ENCODE results near the gene TGM2. TPM values are rescaled to one million over a fixed set of nuclear protein-coding genes. Genes with fewer than 3 reads are reported as not detected.
A peak's percentile ranks its signal among the peaks of the same experiment; 100 is the strongest.
"Not testable (repeated sequence)": the region's sequence is repeated elsewhere in the genome, so short reads cannot be mapped to it uniquely, and the experiment has no call there.

The TGM2 gene
- total RNA-seq, 1 donor from 2014 or later = 243 TPM

DNA sequence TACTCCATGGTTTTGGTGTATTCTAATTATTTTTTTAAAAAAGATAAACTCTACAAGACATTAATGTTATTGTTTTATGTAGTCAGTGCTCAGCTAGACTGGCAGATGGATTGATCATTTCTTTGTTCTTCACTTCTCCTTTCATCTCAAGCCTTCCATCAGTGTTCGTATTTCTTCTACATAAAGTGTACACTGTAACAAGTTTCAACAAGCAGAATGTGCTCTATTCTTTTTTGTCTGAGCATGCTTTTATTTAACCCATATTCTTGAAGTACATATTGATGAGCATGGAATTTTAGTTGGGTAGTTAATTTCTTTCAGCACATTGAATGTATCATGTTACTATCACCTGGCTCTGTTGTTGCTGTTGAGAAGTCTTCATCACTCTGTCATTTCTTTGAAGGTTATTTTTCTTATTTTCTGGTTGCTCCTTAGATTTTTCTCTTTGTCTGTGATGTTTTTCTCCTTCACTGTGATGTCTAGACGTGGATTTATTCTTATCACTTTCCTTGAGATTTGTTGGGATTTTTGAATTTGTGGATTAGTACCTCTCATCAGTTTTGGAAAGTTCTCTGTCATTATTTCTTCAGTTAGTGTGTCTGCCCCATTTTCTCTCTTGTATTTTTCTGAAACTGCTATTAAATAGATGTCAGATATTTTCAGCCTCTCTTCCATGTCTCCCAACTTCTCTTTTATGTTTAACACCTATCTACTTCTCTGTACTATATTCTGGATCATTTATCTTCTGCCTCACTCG is 48.5 kb downstream of the TGM2 start:
- no peak for DNase-seq (ENCODE audit: low spot score)

DNA sequence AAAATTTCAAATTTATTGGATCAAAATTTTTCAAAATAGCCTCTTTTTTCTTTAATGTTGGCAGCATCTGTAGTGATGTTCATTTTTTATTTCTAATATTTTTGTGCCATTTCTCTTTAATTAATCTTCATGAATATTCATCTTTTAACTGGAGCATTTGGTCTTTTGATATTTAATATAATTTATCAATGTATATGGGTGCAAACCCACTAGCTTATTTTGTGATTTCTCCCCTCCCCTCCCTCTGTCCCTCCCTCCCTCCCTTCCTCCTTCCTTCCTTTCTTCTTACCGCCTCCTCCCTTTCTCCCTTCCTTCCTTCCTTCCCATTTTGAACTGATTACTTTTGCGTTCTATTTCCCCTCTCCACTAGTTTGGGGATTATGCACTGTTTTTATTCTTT is 49.2 kb downstream of the TGM2 start:
- no peak for DNase-seq (ENCODE audit: low spot score)

DNA sequence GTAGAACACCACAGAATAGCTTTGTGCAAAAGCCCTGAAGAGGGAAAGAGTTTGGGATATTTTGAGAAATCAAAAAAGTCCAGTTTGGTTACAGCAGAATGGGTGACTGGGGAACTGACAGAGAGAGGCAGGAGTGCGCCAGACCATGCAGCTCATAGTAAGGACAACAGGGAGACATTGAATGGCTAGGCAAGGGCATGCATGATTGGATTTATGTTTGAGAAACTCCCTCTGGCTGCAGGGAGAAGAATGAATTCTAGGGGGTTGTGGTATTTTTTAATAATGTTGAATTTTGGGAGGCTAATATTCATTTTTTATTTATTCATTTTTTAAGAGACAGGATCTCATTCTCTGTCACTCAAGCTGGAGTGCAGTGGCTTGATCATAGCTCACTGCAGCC is 49.9 kb downstream of the TGM2 start:
- no peak for DNase-seq (ENCODE audit: low spot score)

DNA sequence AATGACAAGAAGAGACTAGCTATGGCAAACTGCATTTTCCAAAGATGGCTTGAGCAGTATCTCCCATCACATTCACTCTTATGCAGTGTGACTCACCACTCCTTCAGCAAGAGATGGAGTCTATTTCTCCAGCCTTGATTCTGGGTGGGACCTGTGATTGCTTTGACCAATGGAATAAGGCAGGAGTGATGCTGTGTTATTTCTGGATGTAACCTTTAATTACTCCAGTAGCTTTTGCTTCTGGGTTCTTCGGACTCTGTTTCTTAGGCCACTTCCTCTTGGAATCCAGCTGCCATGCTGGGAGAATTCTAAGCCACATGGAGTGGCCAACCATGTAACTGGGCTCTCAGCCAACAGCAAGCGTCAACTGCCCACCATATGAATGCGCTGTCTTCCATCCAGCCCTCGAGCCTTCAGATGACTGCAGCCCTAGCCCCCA is 50.7 kb downstream of the TGM2 start:
- DNase-seq (ENCODE audit: low spot score) = no peak

DNA sequence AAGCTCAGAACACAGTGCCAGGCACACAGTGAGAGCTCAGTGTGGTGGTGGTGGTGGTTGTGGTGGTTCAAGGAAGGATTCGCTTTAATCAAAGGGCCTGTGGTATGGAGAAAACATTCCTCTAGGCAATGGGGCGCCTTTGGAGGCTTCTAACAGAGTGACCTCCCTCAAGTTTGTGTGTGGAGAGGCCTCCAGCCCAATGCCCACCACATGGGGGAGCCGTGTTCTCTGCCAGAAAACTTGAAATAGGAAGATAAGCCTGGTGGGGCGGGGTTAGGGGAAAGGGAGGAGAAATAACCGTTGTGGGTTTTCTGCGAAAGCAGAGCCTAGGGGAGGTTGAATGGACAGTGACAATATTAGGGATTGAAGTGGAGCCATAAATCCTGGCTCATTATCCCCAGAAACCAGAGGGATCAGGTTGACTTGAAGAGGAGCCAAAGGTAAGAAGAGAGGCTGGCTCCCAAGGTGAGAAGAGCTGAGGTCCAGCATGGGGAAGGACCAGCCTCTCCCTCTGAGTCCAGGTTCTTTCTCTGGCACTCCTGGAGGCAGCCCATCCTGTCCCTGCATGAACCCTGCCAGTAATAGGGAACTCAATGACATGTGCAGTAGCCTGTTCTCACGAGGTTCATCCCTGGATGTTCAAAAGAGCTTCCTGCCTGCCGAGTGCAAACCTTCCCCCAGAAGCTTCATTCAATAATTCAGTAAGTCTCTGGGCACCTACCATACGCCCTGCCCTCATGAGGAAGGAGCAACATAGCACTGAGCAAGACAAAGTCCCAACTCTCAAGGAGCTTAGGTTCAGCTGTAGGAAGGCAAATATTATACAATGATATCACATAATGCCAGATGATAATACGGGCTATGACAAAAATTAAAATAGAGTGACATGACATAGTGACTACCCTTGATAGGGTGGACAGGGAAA is 51.4 kb downstream of the TGM2 start:
- no peak for DNase-seq (ENCODE audit: low spot score)

DNA sequence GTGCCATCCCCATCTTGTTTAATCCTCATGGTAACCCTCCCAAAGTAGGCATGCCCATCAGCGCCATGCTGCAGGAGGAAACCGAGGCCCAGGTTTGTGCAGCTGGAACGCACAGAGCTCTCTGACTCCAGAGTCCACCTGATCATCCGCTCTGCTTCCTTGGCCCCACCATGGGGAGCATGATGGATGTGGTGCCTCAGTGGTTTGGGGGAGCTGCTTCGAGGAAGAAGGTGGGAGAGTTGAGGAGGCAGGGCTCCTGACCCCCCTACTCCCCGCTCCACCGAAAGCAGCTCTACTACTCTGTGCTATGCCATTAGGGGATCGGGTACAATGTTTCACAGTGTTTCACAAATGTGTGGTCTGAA is 52.2 kb downstream of the TGM2 start:
- DNase-seq (ENCODE audit: low spot score) = no peak

DNA sequence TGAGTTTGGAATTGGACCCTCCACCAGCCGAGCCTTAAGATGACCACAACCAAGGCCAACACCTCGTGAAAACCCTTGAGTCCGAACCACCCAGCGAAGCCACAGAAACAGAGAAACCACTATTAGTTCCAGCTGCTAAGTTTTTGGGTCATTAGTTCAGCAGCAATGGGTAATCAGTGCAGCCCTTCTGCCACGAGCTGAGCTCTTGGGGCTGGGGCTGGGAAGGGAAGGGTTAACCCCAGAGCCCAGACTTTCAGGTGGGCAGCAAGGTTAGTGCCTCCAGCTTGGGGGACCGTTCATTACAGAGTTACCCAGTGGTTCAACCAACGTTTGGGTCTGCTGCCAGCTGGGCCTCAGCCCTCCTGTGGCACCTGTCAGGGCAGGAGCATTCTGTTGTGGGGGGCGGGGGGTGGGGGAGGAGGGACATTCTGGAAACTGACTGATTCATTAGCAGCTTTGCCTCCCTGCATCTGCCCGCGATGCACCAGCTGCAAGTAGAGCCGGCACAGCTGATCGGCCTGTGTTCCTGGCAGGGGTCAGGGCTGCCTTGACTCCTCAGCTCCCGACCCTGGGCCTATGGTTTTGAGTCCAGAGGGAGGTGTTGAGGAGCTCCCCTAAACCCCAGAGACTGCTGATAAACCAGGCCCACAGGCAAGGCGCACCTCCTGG is 52.7 kb downstream of the TGM2 start:
- DNase-seq (ENCODE audit: low spot score) = no peak

DNA sequence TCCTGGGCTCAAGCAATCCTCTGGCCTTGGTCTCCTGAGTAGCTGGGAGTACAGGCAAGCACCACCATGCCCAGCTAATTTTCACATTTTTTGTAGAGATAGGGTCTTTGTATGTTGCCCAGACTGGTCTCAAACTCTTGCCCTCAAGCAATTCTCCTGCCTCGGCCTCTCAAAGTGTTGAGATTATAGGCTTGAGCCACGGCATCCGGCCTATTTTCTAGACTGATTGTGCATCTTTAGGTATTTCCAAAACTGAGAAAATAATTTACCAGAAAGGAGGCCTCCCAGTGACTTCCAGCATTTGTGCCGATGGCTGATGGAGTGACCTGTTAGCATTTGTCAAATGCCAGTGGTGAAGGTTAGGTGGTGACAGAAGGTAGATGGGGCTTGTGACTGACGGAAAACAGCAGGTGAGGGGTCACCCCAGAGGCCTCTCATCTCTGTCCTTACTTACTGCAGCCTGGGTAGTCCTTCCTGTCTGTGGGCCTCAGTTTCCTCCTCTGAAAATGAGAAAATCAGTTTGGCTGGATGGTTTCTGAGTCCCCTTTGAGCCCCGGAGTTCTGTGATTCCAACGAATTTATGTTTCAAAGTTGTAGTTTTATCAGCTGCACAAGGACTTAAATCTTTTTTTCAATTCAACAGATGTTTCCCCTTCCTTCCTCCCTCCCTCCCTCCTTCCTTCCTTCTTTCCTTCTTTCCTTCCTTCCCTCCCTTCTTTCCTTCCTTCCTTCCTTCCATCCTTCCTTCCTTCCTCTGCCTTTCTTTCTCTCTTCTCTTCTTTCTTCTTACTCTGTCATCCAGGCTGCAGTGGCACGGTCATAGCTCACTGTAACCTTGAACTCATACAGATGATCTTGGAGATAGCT is 53.5 kb downstream of the TGM2 start:
- DNase-seq (ENCODE audit: low spot score) = no peak

DNA sequence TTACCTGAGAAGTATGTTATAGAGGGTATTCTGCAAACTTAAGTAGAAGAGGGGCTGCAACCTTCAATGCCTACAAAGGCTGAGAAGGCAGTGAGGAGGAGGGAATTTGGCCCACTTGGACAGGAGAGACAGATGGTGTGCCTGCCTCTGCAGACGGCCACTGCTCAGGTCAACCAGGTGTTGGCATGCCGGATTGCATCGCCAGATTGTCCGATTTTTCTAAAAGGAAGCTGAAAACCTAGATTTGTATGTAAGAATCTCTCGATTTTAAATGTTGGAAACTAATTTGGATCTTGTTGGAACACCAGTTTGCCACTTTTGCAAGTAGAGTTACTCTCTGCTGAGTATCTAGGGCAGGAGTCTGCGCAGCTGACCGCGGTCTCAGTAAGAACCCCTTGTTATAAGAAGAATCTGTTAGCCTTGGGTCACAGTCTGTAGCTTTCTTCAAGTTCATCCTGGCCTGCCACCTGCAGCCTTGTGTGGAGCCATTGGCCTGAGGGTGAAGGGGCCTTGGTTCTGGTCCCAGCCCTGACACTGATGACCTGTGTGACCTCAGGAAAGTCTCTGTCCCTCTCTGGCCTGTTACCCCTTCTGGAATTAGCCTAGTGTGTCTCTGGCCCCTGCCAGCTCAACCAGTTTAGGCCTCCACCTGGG is 54.4 kb downstream of the TGM2 start:
- DNase-seq (ENCODE audit: low spot score) = no peak

DNA sequence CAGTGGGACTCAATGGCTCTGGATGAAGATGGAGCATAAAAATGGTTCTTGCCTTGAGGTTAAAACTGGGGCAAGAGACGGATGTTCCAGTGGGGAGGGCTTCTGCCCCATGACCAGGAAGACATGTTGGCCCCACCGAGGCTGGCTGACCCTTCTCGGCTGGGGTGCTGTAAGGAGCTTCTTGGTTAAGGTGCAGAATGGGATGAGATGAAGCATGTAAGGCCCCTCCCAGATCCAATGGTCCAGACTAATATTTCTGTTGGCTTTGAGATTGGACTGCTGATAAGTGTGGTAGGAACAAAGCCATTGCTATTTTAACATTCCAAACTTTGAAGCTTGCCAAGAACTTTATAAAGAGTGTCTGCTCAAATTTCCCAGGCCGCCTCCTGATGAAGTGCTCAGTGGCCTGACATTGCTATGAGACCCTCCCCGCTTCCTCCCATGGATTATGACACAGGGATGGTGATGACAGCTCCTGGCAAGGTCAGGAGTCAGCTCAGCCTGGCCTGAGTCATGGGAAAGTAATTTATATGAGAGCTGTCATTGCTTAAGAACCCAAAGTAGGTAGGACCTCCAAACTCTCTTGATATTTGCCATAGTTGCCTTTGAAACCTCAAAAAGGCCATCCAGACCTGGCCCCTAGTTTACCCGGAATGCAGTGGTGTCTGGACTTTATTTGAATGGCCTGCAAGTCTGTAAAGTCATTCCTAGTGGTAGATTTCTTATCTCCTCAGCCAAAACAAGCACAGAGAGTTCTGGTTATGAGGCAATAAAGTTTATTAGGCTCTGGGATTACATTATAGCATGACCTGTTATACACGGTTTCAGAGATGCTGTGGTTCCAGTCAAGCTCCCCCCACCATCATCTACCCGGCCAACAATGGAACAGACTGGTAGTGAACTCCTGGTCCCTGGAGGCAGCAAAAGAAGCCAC is 55.2 kb downstream of the TGM2 start:
- peak; percentile 96 for DNase-seq (ENCODE audit: low spot score)

DNA sequence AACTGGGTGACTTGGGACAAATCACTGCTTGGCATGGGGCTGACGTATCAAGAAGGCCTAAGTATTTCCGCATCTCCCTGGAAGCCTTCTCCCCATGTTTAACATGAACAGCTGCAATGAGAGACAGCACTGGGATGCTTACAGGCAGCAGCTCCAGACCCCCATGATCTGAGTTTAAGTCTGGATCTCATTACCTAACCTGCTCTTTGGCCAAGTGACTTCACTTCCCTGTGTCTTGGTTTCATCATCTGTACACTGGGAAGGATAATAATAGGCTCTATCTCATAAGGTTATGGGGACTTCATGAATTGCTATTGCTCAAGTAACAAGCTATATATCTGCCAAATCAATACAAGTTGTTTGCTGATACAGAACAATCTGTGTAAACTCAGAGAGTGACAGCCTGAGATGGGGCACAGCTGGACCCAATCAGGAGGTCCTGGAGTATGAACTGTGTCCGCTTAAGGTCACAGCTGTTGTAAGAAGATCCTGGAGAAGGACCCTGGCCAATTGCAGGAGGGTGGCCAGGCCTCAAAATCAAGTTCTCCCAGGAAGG is 56.0 kb downstream of the TGM2 start:
- DNase-seq (ENCODE audit: low spot score) = peak; percentile 87

DNA sequence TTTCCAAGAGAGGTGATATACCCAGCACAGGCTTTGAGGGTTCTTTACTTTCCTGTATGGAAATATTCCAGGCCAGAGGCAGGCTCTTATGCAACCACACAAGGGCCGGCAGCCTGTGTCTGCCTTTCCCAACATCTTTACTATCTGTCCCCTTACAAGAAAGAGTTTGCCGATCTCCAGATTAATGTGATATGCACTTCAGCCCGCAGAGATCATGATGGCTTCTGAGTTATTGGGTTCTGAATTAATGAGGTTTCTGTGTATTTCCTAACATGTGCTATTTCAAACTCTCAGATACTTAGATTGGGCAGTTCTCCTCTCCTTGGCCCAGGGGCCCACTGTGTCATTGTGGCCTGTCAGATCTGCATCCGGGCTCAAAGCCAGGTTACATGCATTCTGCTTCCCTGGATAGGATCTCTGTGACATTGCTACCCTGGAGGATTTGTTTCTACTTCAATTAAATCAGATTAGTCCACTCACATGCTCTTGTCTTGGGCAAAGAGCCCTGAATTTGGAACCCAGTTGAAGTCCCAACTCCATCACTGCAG is 56.6 kb downstream of the TGM2 start:
- DNase-seq (ENCODE audit: low spot score) = peak; percentile 87

DNA sequence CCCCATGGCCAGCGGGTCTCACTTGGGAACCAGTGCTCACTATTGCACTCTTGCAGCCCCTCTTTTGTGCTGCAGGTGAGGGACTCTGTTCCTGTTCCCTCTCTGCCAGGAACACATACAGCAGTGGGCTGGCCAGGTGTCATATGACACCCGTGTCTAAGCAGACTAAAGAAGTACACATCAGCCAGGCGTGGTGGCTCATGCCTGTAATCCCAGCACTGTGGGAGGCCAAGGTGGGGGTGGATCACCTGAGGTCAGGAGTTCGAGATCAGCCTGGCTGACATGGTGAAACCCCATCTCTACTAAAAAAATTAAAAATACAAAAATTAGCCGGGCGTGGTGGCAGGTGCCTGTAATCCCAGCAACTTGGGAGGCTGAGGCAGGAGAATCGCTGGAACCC is 57.2 kb downstream of the TGM2 start:
- DNase-seq (ENCODE audit: low spot score) = not testable (repeated sequence)

DNA sequence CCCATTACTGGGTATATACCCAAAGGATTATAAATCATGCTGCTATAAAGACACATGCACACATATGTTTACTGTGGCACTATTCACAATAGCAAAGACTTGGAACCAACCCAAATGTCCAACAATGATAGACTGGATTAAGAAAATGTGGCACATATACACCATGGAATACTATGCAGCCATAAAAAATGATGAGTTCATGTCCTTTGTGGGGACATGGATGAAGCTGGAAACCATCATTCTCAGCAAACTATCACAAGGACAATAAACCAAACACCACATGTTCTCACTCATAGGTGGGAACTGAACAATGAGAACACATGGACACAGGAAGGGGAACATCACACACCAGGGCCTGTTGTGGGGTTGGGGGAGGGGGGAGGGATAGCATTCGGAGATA is 57.7 kb downstream of the TGM2 start:
- DNase-seq (ENCODE audit: low spot score) = not testable (repeated sequence)

DNA sequence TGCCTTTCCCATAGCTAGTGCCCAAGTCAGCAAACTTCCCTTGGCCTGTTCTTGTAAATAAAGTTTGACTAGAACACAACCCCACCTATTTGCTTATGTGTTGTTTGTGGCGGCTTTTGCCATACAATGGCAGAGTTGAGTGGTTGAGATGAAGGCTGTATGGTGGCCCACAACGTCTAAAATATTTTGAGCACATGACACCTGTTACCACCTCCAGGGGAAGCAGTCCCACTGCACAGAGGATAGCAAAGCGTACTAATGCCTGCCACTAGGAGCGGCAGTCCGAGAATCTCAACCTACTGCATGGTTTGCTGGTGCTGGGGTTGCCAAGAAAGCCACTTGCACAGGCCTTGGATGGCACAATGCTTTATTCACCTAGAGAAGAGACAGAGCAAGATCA is 58.6 kb downstream of the TGM2 start:
- DNase-seq (ENCODE audit: low spot score) = no peak

DNA sequence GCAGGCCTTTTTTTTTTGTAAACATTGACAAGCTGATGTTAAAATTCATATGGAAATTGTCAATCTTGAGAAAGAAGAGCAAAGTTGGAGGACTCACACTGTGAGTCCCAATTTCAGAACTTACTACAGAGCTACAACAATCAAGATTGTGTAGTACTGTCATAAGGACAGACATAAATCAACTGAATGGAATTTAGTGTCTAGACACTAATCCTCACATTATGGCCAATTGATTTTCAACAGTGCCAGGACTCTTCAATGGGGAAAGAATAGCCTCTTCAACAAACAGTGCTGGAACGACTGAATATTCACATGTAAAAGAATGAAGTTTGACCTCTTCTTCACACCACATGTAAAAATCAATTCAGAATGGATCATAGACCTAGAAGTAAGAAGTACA is 60.8 kb downstream of the TGM2 start:
- DNase-seq (ENCODE audit: low spot score) = no peak

DNA sequence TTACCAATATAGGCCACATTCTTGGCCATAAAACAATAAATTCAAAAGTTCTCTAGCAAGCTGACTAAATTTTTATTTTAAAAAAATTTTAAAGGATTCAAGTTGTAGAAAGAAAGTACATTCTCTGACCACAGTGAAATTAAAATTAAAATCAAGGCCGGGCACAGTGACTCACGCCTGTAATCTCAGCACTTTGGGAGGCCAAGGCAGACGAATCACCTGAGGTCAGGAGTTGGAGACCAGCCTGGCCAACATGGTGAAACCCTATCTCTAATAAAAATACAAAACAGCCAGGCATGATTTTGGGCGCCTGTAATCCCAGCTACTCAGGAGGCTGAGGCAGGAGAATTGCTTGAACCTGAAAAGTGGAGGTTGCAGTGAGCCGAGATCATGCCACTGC is 62.9 kb downstream of the TGM2 start:
- not testable (repeated sequence) for DNase-seq (ENCODE audit: low spot score)

DNA sequence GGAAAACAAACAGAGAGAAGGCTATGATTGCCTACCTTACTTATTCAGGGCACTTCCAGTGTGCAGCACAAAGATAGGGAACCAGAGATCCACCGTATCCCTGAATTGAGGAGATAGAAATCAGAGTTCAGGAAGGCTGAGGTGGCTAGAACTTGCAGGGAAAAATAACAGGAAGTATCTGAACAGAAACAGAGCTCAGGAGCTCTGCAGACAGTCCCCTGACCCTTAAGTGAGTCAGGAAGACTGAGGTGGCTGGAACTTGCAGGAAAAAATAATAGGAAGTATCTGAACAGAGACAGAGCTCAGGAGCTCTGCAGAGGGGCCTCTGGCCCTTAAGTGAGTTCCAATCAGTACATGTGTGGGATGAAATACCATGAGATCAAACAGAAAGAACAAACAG is 66.1 kb downstream of the TGM2 start:
- DNase-seq (ENCODE audit: low spot score) = no peak
